ENCODE measurements around the gene IRF1. TPM values are rescaled to one million over a fixed set of nuclear protein-coding genes. Genes with fewer than 3 reads are reported as not detected.

IRF1 gene
- polyA plus RNA-seq, 1 experiment = 25.5 TPM

- TF ChIP-seq CTCF (IDR thresholded peaks at IDR 0.05; ENCODE audit: insufficient read depth, low read depth, low read length) = no peak
- H3K27me3 ChIP-seq (ENCODE audit: control insufficient read depth, insufficient read depth, low read length) = no peaks in the 10 kb centered on the region
- H3K36me3 ChIP-seq (ENCODE audit: control insufficient read depth, insufficient read depth, low read length) = no peaks in the 10 kb centered on the region
- no peak for DNase-seq (ENCODE audit: low read depth)
- POLR2A ChIA-PET = no interaction called here
- H3K4me3 ChIP-seq (ENCODE audit: low read depth, low read length) = no peak overlapping the region
- CTCF ChIA-PET = interaction anchor here (1.0 to 13.4 kb wide), 9 partner anchors 8 to 172 kb away, joined by 3 to 255 read pairs (median 5); no protein-coding TSS in a partner anchor
Measured at GRCh38 chr5:132505641-132506040, 15.1 kb upstream of the IRF1 start.

- H3K4me3 ChIP-seq (ENCODE audit: low read depth, low read length) = no peak overlapping the region
- no peaks in the 10 kb centered on the region for H3K27me3 ChIP-seq (ENCODE audit: control insufficient read depth, insufficient read depth, low read length)
- H3K36me3 ChIP-seq (ENCODE audit: control insufficient read depth, insufficient read depth, low read length) = no peaks in the 10 kb centered on the region
- POLR2A ChIA-PET = no interaction called here
- no peak for DNase-seq (ENCODE audit: low read depth)
- CTCF ChIA-PET = interaction anchor here (0.7 to 13.4 kb wide), 4 partner anchors 22 to 277 kb away, joined by 3 to 255 read pairs (median 6); partner anchors contain the start of gene P4HA2
- TF ChIP-seq CTCF (IDR thresholded peaks at IDR 0.05; ENCODE audit: insufficient read depth, low read depth, low read length) = no peak
Measured at GRCh38 chr5:132504746-132505145, 14.2 kb upstream of the IRF1 start.

- ChIA-PET POLR2A (no interaction called here), CTCF (interaction anchor here (0.6 to 13.4 kb wide), 7 partner anchors 24 to 986 kb away, joined by 3 to 255 read pairs (median 3); partner anchors contain the start of gene RAD50)
- TF ChIP-seq CTCF (IDR thresholded peaks at IDR 0.05; ENCODE audit: insufficient read depth, low read depth, low read length) = no peak
Measured at GRCh38 chr5:132503244-132503643, 12.7 kb upstream of the IRF1 start.

GRCh38 chr5:132501961-132502931, 11.7 kb upstream of the IRF1 start:
- no peak overlapping the region for H3K4me3 ChIP-seq (ENCODE audit: low read depth, low read length)
- ChIA-PET CTCF (interaction anchor here (0.7 to 13.4 kb wide), 14 partner anchors 8 to 322 kb away, joined by 3 to 255 read pairs (median 5); partner anchors contain the start of genes IRF1 and SLC22A5), POLR2A (interaction anchor here (0.7 kb wide), 1 partner anchor 84 kb away, joined by 3 read pairs; no protein-coding TSS in a partner anchor)
- no peak for DNase-seq (ENCODE audit: low read depth)
- H3K36me3 ChIP-seq (ENCODE audit: control insufficient read depth, insufficient read depth, low read length) = no peaks in the 10 kb centered on the region
- H3K27me3 ChIP-seq (ENCODE audit: control insufficient read depth, insufficient read depth, low read length) = no peaks in the 10 kb centered on the region
- TF ChIP-seq CTCF (IDR thresholded peaks at IDR 0.05; ENCODE audit: insufficient read depth, low read depth, low read length) = no peak

More at GRCh38 chr5:132503244-132503643, 12.7 kb upstream of the IRF1 start:
- Histone ChIP-seq H3K4me3 (ENCODE audit: low read depth, low read length) (no peak overlapping the region), H3K27me3 (ENCODE audit: control insufficient read depth, insufficient read depth, low read length) (no peaks in the 10 kb centered on the region), H3K36me3 (ENCODE audit: control insufficient read depth, insufficient read depth, low read length) (no peaks in the 10 kb centered on the region)
- no peak for DNase-seq (ENCODE audit: low read depth)

- no peak for DNase-seq (ENCODE audit: low read depth)
- Histone ChIP-seq H3K27me3 (ENCODE audit: control insufficient read depth, insufficient read depth, low read length) (no peaks in the 10 kb centered on the region), H3K4me3 (ENCODE audit: low read depth, low read length) (no peak overlapping the region), H3K36me3 (ENCODE audit: control insufficient read depth, insufficient read depth, low read length) (no peaks in the 10 kb centered on the region)
- ChIA-PET CTCF (interaction anchor here (0.7 to 13.4 kb wide), 18 partner anchors 9 to 321 kb away, joined by 3 to 255 read pairs (median 5); partner anchors contain the start of genes IRF1 and SLC22A5), POLR2A (interaction anchor here (0.7 kb wide), 1 partner anchor 83 kb away, joined by 3 read pairs; no protein-coding TSS in a partner anchor)
- TF ChIP-seq CTCF (IDR thresholded peaks at IDR 0.05; ENCODE audit: insufficient read depth, low read depth, low read length) = no peak
Measured at GRCh38 chr5:132501629-132501956, 11.0 kb upstream of the IRF1 start.

Data from BJ (cell line).